Activated naive CD4-positive, alpha-beta T cell treated with anti-CD3 and anti-CD28 coated beads, Interleukin-2, amount 50 U/mL, for 24 hours (primary cell): ENCODE measurements around the gene DDC.
A peak's percentile ranks its signal among the peaks of the same experiment; 100 is the strongest.
"Not testable (repeated sequence)": the region's sequence is repeated elsewhere in the genome, so short reads cannot be mapped to it uniquely, and the experiment has no call there.

Source experiments
- H3K27ac Mint-ChIP-seq: one replicate; pipeline ENCODE4 v1.8.0; 2021; ENCODE audit warnings: mild to moderate bottlenecking, mixed read lengths
- H3K27me3 Mint-ChIP-seq: one replicate; pipeline ENCODE4 v1.8.0; 2021; ENCODE audit warnings: mixed read lengths
- H3K36me3 Mint-ChIP-seq: one replicate; pipeline ENCODE4 v1.8.0; 2021; ENCODE audit warnings: mixed read lengths
- H3K4me1 Mint-ChIP-seq: one replicate; pipeline ENCODE4 v1.8.0; 2021; ENCODE audit warnings: mixed read lengths
- H3K4me3 Mint-ChIP-seq: one replicate; pipeline ENCODE4 v1.8.0; 2021; ENCODE audit warnings: mild to moderate bottlenecking, mixed read lengths
- H3K9me3 Mint-ChIP-seq: one replicate; pipeline ENCODE4 v1.8.0; 2021; ENCODE audit warnings: mixed read lengths

DDC gene

GRCh38 chr7:50529093-50529862, 35.9 kb downstream of the DDC start:
- Mint-ChIP-seq H3K4me1 (peaks cover 6% of the 10 kb centered on the region), H3K4me3 (no peak overlapping the region), H3K9me3 (no peaks in the 10 kb centered on the region), H3K27me3 (peaks cover 8% of the 10 kb centered on the region), H3K27ac (no peak overlapping the region), H3K36me3 (peaks cover 2% of the 10 kb centered on the region)

DNA sequence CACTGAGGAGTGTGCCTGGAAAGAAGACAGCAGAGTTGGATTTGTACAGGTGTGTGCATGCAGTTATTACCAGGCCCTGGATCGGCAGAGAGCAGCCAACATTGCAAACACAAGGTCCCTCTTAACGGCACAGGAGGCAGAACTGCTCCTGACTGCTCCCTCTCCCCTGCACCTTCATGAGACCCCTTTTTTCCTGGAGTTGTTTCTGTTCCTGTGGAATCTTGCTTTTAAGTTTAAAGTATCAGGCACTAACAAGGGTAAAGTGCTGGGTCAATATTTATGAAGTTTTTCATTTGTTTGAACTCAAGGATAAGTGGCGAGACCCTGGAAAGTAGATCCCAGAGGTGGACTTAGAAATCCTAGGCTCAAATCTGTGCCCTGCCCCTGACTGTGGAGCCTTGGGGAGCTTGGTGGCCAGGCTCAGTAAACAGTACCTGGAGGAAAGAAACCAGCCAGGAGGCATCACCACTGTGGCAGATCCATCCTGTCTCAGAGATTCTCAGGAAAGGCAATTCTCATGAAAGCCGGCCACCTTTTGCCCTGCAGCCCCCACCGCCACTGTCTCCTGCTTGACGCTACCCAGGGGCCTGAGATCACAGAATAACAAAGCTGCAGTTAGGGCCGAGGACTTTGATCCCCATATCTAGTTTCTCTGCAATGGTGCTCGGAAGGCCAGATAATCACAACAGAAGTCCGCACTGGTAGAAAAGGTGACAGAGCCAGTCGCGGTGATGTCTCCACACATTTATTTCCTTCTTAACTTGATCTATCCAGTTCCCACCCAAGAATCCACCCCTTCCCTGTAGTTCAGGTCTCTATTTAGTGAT, 36.7 kb downstream of the DDC start:
- peaks cover 6% of the 10 kb centered on the region for H3K4me1 Mint-ChIP-seq

GRCh38 chr7:50519350-50519749, 45.9 kb downstream of the DDC start:
- H3K4me1 Mint-ChIP-seq = not testable (repeated sequence)

More for the DNA sequence above, 36.7 kb downstream of the DDC start:
- no peaks in the 10 kb centered on the region for H3K9me3 Mint-ChIP-seq
- H3K27me3 Mint-ChIP-seq = peaks cover 8% of the 10 kb centered on the region
- no peak overlapping the region for H3K27ac Mint-ChIP-seq
- H3K4me3 Mint-ChIP-seq = no peak overlapping the region
- H3K36me3 Mint-ChIP-seq = peaks cover 2% of the 10 kb centered on the region

DNA sequence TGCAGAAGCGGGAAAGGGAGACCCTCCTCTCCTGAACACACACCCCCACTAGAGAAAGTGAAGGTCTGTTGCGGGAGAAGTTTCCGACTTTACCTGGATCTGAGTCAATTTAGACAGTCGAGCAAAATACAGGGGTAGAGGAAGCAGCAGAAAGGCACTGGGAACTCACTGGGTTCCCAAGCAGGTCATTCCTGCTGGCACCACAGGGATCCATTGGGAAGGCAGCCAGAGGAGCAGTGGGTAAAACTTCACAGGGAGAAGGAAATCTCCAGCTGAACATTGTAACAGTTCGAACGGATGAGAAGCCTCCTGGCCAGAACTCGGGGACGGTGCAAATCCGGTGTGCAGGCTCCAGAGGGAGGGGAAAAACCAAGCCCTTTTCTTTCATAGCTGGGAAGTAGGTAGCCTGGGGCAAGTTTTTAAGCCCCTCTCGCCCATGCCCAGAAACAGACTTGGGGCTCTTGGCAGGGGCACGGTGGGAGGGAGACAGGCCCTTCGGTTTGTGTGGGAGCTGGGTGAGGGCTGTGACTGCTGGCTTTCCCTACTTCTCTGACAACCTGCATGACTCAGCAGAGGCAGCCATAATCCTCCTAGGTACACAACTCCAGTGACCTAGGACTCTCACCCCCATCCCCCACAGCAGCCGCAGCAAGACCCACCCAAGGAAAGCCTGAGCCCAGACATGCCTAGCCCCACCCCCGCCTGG, 51.9 kb downstream of the DDC start:
- Mint-ChIP-seq H3K36me3 (no peaks in the 10 kb centered on the region), H3K27ac (peak overlapping the region; percentile 44), H3K27me3 (peaks cover 16% of the 10 kb centered on the region), H3K9me3 (peaks cover 10% of the 10 kb centered on the region), H3K4me1 (no peaks in the 10 kb centered on the region), H3K4me3 (no peak overlapping the region)

More at GRCh38 chr7:50519350-50519749, 45.9 kb downstream of the DDC start:
- not testable (repeated sequence) for H3K36me3 Mint-ChIP-seq, H3K4me3 Mint-ChIP-seq, H3K27ac Mint-ChIP-seq
- peaks cover 26% of the 10 kb centered on the region for H3K27me3 Mint-ChIP-seq
- peaks cover 15% of the 10 kb centered on the region for H3K9me3 Mint-ChIP-seq

DNA sequence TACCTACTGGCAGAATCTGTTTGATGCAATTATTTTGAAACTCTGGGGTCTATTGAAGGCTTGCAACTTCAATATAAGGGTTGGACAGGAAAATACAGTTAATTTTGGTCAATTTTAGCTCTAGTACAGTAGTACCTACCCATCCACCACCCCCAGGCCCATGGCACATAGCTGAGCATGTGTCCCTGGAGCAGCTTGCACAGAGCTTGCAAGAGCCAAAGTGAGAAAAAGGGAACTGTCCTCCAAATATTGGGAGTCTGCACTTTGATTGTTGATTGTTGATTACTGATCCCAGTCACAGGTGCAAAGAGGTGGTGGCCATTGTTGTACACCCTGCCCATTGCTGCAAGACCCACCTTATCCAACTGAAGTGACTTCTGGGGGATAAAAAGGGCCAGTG, 52.8 kb downstream of the DDC start:
- no peaks in the 10 kb centered on the region for H3K4me1 Mint-ChIP-seq
- no peak overlapping the region for H3K27ac Mint-ChIP-seq
- H3K4me3 Mint-ChIP-seq = no peak overlapping the region
- peaks cover 10% of the 10 kb centered on the region for H3K9me3 Mint-ChIP-seq
- H3K36me3 Mint-ChIP-seq = no peaks in the 10 kb centered on the region
- peaks cover 14% of the 10 kb centered on the region for H3K27me3 Mint-ChIP-seq

DNA sequence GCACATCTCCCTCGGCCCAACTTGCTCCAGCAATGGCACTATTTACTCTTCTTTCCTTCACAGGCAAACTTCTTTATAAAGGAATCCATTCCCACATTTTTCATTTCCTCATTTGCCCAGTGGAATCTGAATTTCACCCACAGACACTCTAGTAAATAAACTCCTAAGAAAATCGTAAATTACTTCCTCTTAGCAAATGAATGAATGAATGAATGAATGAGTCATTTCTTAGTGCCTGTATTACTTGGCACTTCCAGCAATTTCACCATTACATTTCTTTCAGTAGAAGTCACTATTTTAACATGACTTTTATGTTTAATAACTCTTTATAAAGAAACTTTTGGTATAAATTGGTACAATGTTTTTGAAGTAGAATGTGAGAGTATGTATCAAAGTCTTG, 55.7 kb downstream of the DDC start:
- Mint-ChIP-seq H3K4me3 (no peak overlapping the region), H3K9me3 (no peaks in the 10 kb centered on the region), H3K4me1 (no peaks in the 10 kb centered on the region), H3K36me3 (no peaks in the 10 kb centered on the region), H3K27ac (no peak overlapping the region), H3K27me3 (peaks cover 6% of the 10 kb centered on the region)

DNA sequence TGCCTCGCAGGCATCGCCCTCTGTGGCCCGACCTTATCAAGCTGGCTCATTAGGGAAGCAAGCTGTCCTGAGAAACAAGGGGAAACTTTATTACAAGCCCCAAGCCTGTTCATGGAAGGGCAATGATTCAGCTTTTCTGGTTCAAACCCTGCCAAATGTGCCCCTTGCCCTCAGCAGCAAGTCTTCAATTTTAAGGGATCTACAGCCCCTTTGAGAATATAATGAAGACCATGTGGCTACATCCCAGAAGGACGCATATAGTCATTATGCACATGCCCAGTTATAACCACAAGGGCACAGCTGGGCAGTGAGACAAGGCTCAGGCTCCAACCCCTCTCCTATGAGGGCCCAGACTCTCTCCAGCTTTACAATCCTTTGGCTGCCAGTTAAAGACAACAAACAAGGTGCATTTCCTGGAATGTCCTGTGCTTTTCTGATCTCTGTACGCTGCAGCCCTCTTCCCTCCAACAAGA, 56.7 kb downstream of the DDC start:
- Mint-ChIP-seq H3K4me1 (no peaks in the 10 kb centered on the region), H3K27ac (no peak overlapping the region), H3K36me3 (no peaks in the 10 kb centered on the region), H3K9me3 (no peaks in the 10 kb centered on the region), H3K27me3 (peaks cover 3% of the 10 kb centered on the region), H3K4me3 (no peak overlapping the region)

GRCh38 chr7:50507898-50508470, 57.2 kb downstream of the DDC start:
- Mint-ChIP-seq H3K27ac (no peak overlapping the region), H3K4me3 (no peak overlapping the region), H3K36me3 (no peaks in the 10 kb centered on the region), H3K9me3 (no peaks in the 10 kb centered on the region), H3K27me3 (no peaks in the 10 kb centered on the region), H3K4me1 (no peaks in the 10 kb centered on the region)

DNA sequence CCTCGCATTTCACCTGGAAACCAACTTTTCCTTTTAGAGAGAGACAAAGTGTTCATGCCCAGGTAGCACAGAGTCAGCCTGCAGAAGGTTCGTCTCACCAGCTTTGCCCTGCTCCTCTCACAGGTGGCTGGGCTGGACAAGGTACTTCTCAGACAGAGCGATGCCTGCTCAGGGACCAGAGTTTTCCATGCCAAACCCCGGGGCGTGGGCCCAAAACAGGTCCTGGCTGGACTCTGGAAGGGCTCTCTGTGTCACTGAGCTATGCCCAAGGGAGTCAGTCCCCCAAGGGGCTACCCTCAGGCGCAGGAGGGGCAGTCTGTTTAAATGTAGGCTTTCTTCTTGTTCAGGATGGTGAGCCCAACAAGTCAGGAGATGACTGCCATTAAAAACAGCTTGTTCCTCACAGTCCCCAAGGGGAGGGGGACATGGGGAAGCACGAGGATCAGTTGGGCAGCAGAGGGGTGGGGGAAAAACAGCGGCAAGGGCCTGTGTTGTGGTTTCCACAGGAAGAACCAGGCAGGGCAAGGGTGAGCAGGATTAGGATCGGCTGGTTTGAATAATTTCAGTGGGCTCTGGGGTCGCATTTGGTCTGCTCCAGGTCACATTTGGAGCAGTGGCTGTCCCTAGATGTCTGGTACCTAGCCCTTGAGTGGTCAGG, 59.5 kb downstream of the DDC start:
- Mint-ChIP-seq H3K27me3 (no peaks in the 10 kb centered on the region), H3K4me3 (no peak overlapping the region), H3K9me3 (no peaks in the 10 kb centered on the region), H3K27ac (no peak overlapping the region), H3K4me1 (no peaks in the 10 kb centered on the region), H3K36me3 (no peaks in the 10 kb centered on the region)

DNA sequence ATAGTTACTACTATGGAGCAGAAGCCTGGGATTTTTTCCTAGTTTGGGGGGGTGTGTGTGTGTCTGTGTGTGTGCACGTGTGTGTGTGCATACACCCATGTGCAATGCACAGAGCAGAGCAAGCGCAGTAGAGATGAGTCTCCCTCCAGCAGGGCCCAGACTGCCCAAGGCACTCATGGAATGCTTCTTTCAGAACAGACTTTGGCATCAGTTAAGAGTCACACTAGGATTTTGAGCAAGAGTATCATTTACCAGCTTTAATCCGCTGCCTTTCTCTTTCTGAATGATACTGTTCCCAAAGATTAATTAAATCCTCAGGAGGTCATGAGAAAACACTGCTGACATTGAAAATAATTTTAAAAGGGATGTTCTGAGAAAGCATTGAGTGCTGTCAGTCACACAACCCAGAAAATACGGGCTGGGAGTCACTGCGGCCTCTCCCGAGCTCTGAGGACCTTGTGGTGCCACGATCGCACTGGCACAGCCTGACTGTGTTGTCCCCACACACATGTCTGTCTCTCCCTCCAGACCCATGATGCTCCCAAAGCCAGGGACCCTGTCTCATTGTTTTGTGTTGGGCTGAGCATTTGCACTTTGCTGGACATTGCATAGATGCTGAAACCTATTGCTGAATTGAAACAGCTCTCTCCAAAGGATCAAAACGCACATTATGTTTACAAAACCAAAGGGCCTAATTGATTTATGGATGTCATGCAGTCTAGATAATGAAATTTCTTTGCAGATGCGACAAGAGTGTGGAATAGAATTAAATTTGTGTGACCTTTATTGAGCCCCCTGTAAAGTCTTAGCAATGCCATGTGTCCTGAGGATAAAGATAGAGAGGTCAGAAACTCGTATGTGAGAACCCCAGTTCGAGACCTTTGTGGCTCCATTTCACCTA, 60.3 kb downstream of the DDC start:
- H3K4me3 Mint-ChIP-seq = no peak overlapping the region
- no peaks in the 10 kb centered on the region for H3K36me3 Mint-ChIP-seq
- H3K4me1 Mint-ChIP-seq = no peaks in the 10 kb centered on the region
- H3K27me3 Mint-ChIP-seq = no peaks in the 10 kb centered on the region
- no peak overlapping the region for H3K27ac Mint-ChIP-seq
- H3K9me3 Mint-ChIP-seq = no peaks in the 10 kb centered on the region

DNA sequence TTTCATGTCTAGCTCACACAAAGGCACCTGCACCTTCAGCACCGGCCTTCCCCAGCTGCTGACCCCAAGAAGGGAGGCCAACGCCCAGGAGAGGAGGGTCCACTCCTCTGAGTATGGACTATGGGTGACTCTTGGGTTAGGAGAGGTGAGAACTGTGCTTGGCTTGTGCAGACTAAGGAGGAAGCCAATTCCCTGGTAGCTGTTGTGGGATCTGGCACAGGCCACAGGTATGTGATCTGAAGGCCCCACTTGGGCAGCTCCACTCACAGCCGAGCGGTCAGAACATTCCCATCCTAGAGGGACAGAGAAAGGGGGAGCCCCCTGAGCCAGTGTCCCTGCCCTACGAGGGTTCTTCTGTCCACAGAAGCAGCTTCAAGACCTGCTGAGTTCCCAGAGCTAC, 62.3 kb downstream of the DDC start:
- Mint-ChIP-seq H3K9me3 (no peaks in the 10 kb centered on the region), H3K4me3 (no peak overlapping the region), H3K27ac (no peak overlapping the region), H3K36me3 (no peaks in the 10 kb centered on the region), H3K27me3 (peaks cover 4% of the 10 kb centered on the region), H3K4me1 (no peaks in the 10 kb centered on the region)

GRCh38 chr7:50502001-50502684, 63.1 kb downstream of the DDC start:
- Mint-ChIP-seq H3K4me1 (no peaks in the 10 kb centered on the region), H3K4me3 (no peak overlapping the region), H3K27me3 (peaks cover 5% of the 10 kb centered on the region), H3K27ac (no peak overlapping the region), H3K9me3 (no peaks in the 10 kb centered on the region), H3K36me3 (no peaks in the 10 kb centered on the region)

- H3K9me3 Mint-ChIP-seq = no peaks in the 10 kb centered on the region
- no peak overlapping the region for H3K27ac Mint-ChIP-seq
- no peaks in the 10 kb centered on the region for H3K4me1 Mint-ChIP-seq
- no peaks in the 10 kb centered on the region for H3K36me3 Mint-ChIP-seq
- H3K27me3 Mint-ChIP-seq = peaks cover 6% of the 10 kb centered on the region
- H3K4me3 Mint-ChIP-seq = no peak overlapping the region
Measured at GRCh38 chr7:50499092-50499491, 66.1 kb downstream of the DDC start.

DNA sequence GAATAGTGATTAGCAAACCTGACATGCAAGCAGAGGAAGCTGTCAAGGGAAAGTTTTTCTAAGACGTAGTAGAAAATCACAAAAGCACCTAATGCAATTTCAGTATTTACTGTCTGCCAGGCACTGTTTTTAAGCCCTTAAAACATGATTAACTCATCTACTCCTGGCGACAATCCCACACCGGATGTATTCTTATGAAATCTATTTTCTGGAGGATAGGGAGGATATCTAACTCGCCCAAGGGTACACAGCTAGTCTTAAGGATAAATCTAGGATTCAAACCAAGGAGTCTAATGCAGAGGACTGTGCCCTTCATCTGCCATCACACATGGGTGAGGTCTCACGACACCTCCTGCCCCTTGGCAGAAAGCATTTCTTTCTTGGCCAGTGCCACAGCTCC, 67.2 kb downstream of the DDC start:
- H3K9me3 Mint-ChIP-seq = no peaks in the 10 kb centered on the region
- no peaks in the 10 kb centered on the region for H3K4me1 Mint-ChIP-seq
- peaks cover 8% of the 10 kb centered on the region for H3K27me3 Mint-ChIP-seq
- no peaks in the 10 kb centered on the region for H3K36me3 Mint-ChIP-seq
- no peak overlapping the region for H3K27ac Mint-ChIP-seq
- no peak overlapping the region for H3K4me3 Mint-ChIP-seq
